SU-DHL-6 (cell line): ENCODE measurements around the gene SYS1.

Experiments
- EZH2phosphoT487 ChIP-seq: fragments of 200-600 bp; sonication (generic), shearing (Covaris generic); conservative IDR thresholded peaks from 2 replicates; pipeline ENCODE4 v1.6.1; 2018; ENCODE audit warnings: mild to moderate bottlenecking, antibody characterized with exemption, low read length, moderate library complexity, mixed read lengths
- TF ChIP-seq, protein P1 (sequence below): fragments of 200-600 bp; sonication (generic); IDR thresholded peaks from one replicate; pipeline ENCODE4 v1.5.1; 2017; ENCODE audit warnings: antibody characterized with exemption, mild to moderate bottlenecking, low read length, moderate library complexity; ENCODE audit not compliant: insufficient read depth, poor library complexity, severe bottlenecking

- TF ChIP-seq, protein P1, sequence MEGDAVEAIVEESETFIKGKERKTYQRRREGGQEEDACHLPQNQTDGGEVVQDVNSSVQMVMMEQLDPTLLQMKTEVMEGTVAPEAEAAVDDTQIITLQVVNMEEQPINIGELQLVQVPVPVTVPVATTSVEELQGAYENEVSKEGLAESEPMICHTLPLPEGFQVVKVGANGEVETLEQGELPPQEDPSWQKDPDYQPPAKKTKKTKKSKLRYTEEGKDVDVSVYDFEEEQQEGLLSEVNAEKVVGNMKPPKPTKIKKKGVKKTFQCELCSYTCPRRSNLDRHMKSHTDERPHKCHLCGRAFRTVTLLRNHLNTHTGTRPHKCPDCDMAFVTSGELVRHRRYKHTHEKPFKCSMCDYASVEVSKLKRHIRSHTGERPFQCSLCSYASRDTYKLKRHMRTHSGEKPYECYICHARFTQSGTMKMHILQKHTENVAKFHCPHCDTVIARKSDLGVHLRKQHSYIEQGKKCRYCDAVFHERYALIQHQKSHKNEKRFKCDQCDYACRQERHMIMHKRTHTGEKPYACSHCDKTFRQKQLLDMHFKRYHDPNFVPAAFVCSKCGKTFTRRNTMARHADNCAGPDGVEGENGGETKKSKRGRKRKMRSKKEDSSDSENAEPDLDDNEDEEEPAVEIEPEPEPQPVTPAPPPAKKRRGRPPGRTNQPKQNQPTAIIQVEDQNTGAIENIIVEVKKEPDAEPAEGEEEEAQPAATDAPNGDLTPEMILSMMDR: peak; percentile 30
- TF ChIP-seq EZH2phosphoT487: no peak
These were observed 40.0 kb upstream of the SYS1 start for GRCh38 chr20:45322952-45323383.
